SU-DHL-6 (cell line): ENCODE results near the gene AK2.

Experiments
- CTCF ChIP-seq: fragments of 200-600 bp; sonication (generic); IDR thresholded peaks from one replicate; pipeline ENCODE4 v1.5.1; 2017; ENCODE audit warnings: antibody characterized with exemption, mild to moderate bottlenecking, low read length, moderate library complexity; ENCODE audit not compliant: insufficient read depth, poor library complexity, severe bottlenecking
- EZH2phosphoT487 ChIP-seq: fragments of 200-600 bp; sonication (generic), shearing (Covaris generic); conservative IDR thresholded peaks from 2 replicates; pipeline ENCODE4 v1.6.1; 2018; ENCODE audit warnings: mild to moderate bottlenecking, antibody characterized with exemption, low read length, moderate library complexity, mixed read lengths

GRCh38 chr1:33025761-33026160 is 10.9 kb downstream of the AK2 start:
- TF ChIP-seq CTCF, result no peak
- no peak for TF ChIP-seq EZH2phosphoT487
